Measurements from ENCODE around the gene TPRG1L.

The TPRG1L gene

GRCh38 chr1:3663999-3664699 is 39.3 kb downstream of the TPRG1L start:
- DNase-seq (ENCODE audit: low spot score): no peak

DNA sequence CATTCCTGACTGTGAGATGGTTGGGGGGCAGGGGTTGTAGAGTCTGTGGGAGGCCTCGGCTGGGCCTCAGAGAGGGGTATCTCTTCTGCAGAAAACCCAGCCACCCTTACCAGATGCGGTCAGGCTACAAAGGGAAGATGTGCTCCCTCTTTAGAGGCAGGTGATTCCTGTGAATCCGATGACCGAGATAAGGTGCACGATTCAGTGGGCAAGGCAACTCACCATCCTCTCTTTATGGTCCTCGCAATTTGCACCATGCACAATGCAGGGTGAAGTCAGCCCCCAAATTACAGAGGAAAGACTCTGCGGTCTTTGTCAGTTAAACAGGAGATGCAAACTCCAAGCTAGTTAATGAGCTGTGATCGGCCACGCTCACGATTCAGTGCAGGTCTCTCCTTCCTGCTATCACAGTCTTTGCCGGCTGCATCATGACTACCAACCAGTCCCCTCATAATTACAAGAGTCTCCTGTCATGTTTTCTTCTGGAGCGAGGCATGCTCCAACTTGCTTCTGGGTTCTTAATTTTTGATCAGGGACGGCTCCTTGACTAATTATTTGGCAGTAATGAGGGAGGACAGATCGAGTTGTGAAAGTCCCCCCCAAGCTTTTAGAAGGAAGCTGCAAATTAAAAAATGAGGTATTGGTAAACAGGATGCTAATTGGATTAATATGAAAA is 40.0 kb downstream of the TPRG1L start:
- DNase-seq (ENCODE audit: low spot score): no peak

DNA sequence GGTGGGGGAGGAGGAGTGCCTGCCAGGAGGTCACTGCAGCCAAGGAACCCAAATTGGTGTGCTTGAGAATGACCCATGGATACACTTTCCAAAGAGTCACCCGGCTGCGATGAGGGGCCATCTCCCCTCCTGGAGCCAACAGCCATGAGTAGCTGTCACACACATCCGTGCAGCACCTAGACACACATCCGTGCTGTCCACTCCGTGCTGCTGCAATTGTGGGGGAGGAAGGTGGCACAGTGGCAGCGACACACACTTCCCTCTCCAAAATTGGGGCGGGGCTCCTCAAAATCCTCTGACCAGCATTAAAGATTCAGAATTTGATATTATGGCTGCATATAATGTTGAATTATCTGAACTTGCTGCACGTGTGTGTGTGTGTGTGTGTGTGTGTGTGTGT is 43.3 kb downstream of the TPRG1L start:
- no peak for DNase-seq (ENCODE audit: low spot score)

GRCh38 chr1:3668585-3669300 is 43.9 kb downstream of the TPRG1L start:
- DNase-seq (ENCODE audit: low spot score): peak; percentile 65

DNA sequence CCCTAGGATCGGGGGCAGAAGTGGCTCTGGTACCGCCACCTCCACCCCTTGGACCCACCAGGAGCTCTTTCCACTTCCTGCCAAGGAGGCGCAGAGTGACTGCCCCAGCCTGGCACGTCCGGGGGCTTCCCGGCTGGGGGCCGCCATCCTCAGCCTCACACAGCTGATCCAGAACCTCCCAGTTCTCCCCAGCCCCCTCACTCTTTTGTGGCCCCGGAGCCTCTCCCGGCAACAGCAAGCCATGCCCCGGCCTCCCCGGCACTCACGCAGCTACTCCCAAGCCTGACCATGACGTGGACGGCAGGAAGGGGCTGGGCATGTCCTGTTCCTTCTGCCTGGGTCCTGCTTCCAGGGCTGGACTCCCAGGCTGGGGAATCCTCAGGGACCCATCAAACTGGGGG is 44.6 kb downstream of the TPRG1L start:
- no peak for DNase-seq (ENCODE audit: low spot score)

- DNase-seq (ENCODE audit: low spot score): no peak
Observed at GRCh38 chr1:3669971-3670431, 45.2 kb downstream of the TPRG1L start.

DNA sequence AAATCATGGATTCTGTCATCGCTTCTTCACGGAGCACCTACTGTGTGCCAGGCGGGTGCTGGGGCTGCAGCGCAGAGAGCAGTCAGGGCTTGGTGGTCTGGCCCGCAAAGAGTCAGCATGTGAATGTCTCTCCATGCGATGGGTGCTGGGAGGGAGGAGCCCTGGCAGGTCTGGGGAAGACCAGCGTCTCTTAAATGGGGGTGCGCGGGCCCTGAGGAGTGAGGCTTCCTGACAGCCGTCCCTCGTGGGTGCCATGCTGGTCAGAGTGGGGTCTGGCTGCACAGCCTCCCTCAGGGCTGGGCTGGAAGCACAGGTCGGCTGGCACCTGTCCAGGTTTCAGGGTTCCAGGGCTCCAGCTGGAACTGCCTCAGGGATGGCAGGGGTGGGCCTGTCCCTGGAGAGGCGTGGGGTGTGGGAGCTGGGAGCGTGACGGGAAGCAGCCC is 46.0 kb downstream of the TPRG1L start:
- DNase-seq (ENCODE audit: low spot score): no peak

- no peak for DNase-seq (ENCODE audit: low spot score)
Observed at GRCh38 chr1:3671371-3672180, 46.8 kb downstream of the TPRG1L start.

GRCh38 chr1:3672231-3672970 is 47.6 kb downstream of the TPRG1L start:
- DNase-seq (ENCODE audit: low spot score): no peak

DNA sequence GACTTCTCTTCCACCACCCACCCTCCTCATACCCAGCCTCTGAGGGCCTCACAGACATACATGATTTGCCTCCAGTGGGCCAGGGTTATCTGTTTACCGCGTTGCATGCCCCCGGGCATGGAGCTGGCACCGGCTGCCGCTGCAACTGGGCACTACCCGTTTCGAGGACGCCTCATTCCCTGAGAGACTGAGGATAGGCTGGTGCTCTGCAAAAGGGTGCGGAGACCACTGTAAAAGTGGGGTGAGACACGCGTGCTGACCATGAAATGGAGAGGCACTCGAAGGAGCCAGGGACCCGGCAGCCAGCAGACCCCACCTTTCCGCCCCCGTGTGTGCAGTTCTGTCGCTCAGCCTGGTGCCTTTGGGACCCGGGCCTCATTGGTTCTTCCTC is 48.2 kb downstream of the TPRG1L start:
- no peak for DNase-seq (ENCODE audit: low spot score)

GRCh38 chr1:3673381-3674099 is 48.7 kb downstream of the TPRG1L start:
- DNase-seq (ENCODE audit: low spot score): no peak

GRCh38 chr1:3674100-3675094 is 49.6 kb downstream of the TPRG1L start:
- DNase-seq (ENCODE audit: low spot score): no peak

DNA sequence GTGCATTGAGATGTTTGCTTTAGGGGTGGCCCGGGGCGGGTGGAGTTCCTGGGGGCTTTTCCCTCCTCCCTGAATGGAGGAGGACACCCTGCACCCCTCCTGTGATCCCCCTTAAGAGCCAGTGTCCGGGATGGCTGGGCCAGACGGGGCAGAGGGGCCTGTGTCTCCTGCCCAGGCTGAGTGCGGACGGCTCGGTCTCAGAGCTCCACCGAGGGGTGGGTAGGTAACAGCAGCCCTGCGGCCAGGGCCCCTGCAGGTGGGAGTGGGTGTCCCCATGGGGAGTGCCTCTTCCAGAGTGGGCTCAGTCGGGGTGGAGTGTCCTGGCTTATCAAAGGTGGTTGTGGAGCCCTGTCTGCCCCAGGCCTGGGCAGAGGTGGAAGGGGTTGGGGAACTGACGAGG is 50.6 kb downstream of the TPRG1L start:
- DNase-seq (ENCODE audit: low spot score): no peak

- DNase-seq (ENCODE audit: low spot score): no peak
Observed at GRCh38 chr1:3676581-3677470, 52.0 kb downstream of the TPRG1L start.

DNA sequence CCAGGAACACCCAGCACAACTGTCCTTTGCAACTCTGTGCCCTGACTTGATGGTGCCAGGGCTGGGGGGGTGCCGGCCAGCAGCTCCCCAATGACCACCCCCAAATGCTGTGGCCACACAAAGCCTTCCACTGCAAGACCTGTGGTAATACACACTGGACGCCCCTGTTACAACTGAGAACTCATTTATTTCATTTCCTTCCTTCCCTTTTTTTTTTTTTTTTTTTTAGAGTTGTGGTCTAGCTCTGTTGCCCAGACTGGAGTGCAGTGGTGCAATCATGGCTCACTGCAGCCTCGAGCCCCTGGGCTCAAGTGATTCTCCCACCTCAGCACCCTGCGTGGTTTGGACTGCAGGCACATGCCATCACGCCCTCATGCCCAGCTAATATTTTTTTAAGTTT is 52.7 kb downstream of the TPRG1L start:
- no peak for DNase-seq (ENCODE audit: low spot score)

DNA sequence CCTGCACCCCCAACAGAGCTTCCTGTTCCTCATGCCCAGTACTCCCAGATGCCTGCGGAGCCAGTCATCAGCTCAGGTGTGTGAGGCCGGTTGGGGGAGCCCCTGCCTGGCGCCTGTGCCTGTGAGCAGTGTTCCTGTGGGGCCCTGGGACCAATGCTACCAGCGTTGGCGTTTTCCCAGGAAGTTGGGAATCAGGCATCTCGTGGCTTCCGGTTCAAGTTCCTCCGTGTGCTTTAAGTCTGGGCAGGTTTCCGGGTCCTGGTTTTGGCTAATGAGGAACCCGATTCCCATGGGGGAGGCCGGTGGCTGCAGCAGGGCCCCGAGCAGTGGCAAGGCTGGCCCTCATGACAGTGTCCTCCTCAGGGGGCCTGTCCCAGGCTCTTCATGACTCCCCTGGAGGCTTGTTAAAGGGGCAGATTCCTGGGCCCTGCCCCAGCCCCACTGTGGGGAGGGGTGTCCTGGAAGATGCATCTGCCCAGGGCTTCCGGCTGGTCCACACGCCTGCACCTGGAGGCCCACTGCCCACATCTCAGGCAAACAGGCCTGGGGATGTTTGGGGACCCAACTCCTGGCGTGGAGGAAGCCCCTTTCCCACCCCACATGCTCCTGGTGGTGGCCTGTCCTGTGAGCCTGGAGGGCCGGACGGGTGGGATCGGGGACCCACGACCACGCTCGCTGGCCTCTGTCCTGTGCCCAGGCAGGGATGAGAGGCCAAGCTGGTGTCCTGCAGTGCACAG is 53.7 kb downstream of the TPRG1L start:
- no peak for DNase-seq (ENCODE audit: low spot score)

DNA sequence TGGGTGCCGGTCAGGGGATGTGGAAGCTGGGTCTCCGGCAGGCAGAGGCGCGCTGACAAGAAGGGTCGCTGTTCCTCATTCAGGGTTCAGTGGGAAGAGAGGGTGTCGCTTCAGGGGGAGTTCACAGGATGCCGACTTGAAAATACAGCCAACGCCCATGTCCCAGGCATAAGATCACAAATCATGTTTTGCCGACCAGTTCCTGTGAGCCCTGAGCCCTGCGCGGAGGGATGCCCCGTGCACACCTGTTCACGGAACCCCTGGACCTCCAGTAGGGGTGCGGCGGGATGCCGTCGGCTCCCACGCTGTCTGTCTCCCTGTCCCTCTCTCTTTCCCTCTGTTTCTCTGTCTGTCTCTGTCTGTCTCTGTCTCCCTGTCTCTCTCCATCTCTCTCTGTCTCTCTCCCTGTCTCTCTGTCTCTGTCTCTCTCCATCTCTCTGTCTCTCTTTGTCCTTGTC is 54.3 kb downstream of the TPRG1L start:
- no peak for DNase-seq (ENCODE audit: low spot score)

All from LoVo (cell line).